HG03135 (cell line): ENCODE results near the gene KTI12.

Experiments used
- ATAC-seq: cut with Tn5 transposase; IDR thresholded peaks from one replicate; pipeline ENCODE4 v1.9.1; 2021; ENCODE audit warnings: mild to moderate bottlenecking, moderate library complexity; ENCODE audit not compliant: unreplicated experiment

Gene KTI12

DNA sequence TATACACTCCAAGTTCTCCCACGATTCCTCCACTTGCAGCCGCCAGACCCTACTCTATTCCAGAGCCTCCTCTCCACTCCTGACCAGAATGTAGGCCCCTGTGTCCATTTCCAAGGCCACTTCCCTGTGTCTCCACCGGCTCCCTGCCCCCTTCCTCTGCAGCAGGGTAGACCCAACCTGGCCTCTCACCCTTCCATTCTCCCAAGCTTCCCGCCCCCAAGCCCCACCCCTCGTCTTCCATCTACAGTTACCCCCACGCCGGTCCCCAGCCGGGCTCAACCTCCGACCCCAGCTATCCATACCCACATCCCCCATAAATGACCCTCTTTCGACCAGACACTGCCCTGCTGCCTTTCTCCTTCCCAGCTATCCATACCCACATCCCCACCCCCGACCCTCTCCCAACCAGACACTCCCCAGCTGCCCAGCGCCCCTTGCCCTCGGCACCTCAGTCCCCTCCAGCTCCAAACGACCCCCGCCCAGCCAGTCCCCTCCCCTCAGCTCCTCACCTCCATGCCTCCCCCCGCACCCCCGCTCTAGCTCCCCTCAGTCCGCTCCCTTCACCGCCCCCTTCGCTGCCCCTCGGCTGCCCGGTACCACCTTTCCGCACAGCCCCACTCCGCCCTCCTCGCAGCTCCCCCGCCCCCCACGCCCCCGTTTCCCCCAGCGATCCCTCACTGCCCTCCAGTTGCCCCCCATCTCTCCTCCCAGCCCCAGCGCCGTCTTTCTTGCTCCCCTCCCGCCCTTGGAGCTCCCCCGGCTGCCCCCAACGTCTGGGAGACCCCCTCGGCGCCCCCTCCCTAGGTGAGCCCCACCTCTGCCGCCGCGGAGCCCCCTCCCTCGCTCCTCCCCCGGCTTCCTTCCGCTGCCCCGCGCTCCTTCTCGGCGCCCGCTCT lies 43.8 kb downstream of the KTI12 start:
- ATAC-seq = no peak

DNA sequence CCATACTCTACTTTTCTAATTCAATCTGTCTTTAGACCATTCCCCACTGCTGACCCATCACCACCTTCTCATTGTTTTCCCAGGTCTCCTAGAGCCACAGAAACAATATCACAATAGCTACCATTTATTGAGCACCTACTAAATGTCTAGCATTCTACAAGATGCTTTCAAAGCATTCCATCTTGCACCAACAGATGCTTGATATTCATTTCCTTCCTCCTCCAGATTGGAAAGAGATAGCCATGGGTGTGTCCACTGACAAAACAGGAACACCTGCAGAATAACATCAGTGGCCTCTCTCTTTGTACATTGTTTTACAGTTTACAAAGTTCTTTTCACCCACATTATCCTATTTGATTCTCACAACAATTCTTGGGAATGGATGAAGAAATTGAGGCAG lies 45.4 kb downstream of the KTI12 start:
- no peak for ATAC-seq

GRCh38 chr1:51986718-51987117 lies 46.9 kb downstream of the KTI12 start:
- ATAC-seq = no peak

- ATAC-seq = no peak
Observed at GRCh38 chr1:51982161-51982560, 51.4 kb downstream of the KTI12 start.
